ENCODE data around the gene PSMA5.

The PSMA5 gene

GRCh38 chr1:109373126-109373525 is 53.1 kb downstream of the PSMA5 start:
- Histone ChIP-seq H3K4me1 (ENCODE audit: control insufficient read depth, insufficient read depth, low read length) (peaks cover 73% of the 10 kb centered on the region), H3K9me3 (replicated peaks; ENCODE audit: low read length) (no peaks in the 10 kb centered on the region), H3K36me3 (ENCODE audit: insufficient read depth, low read length) (peaks cover 2% of the 10 kb centered on the region), H3K27me3 (ENCODE audit: control insufficient read depth, insufficient read depth, low read length) (no peaks in the 10 kb centered on the region), H3K9ac (ENCODE audit: low read depth, low read length) (no peak overlapping the region), H3K4me3 (ENCODE audit: low read length) (no peak overlapping the region), H3K4me2 (ENCODE audit: low read length) (no peak overlapping the region)

GRCh38 chr1:109372281-109372680 is 54.0 kb downstream of the PSMA5 start:
- Histone ChIP-seq H3K9ac (ENCODE audit: low read depth, low read length) (peak overlapping the region; percentile 85), H3K27me3 (ENCODE audit: control insufficient read depth, insufficient read depth, low read length) (no peaks in the 10 kb centered on the region), H3K4me3 (ENCODE audit: low read length) (no peak overlapping the region), H3K4me1 (ENCODE audit: control insufficient read depth, insufficient read depth, low read length) (peaks cover 64% of the 10 kb centered on the region), H3K36me3 (ENCODE audit: insufficient read depth, low read length) (peaks cover 6% of the 10 kb centered on the region), H3K9me3 (replicated peaks; ENCODE audit: low read length) (no peaks in the 10 kb centered on the region), H3K4me2 (ENCODE audit: low read length) (peak overlapping the region; percentile 81)

GRCh38 chr1:109371341-109371739 is 54.9 kb downstream of the PSMA5 start:
- peak overlapping the region; percentile 85 for H3K9ac ChIP-seq (ENCODE audit: low read depth, low read length)
- H3K9me3 ChIP-seq (replicated peaks; ENCODE audit: low read length) = no peaks in the 10 kb centered on the region
- H3K4me1 ChIP-seq (ENCODE audit: control insufficient read depth, insufficient read depth, low read length) = peaks cover 59% of the 10 kb centered on the region
- H3K4me2 ChIP-seq (ENCODE audit: low read length) = peak overlapping the region; percentile 81
- peaks cover 15% of the 10 kb centered on the region for H3K36me3 ChIP-seq (ENCODE audit: insufficient read depth, low read length)
- H3K4me3 ChIP-seq (ENCODE audit: low read length) = peak overlapping the region; percentile 57
- no peaks in the 10 kb centered on the region for H3K27me3 ChIP-seq (ENCODE audit: control insufficient read depth, insufficient read depth, low read length)

GRCh38 chr1:109370712-109371340 is 55.4 kb downstream of the PSMA5 start:
- peaks cover 57% of the 10 kb centered on the region for H3K4me1 ChIP-seq (ENCODE audit: control insufficient read depth, insufficient read depth, low read length)
- no peaks in the 10 kb centered on the region for H3K9me3 ChIP-seq (replicated peaks; ENCODE audit: low read length)
- H3K4me2 ChIP-seq (ENCODE audit: low read length) = peak overlapping the region; percentile 81
- peak overlapping the region; percentile 85 for H3K9ac ChIP-seq (ENCODE audit: low read depth, low read length)
- no peaks in the 10 kb centered on the region for H3K27me3 ChIP-seq (ENCODE audit: control insufficient read depth, insufficient read depth, low read length)
- H3K4me3 ChIP-seq (ENCODE audit: low read length) = peak overlapping the region; percentile 57
- H3K36me3 ChIP-seq (ENCODE audit: insufficient read depth, low read length) = peaks cover 18% of the 10 kb centered on the region

GRCh38 chr1:109369167-109369746 is 57.0 kb downstream of the PSMA5 start:
- H3K4me1 ChIP-seq (ENCODE audit: control insufficient read depth, insufficient read depth, low read length) = peaks cover 47% of the 10 kb centered on the region
- peak overlapping the region; percentile 85 for H3K9ac ChIP-seq (ENCODE audit: low read depth, low read length)
- peak overlapping the region; percentile 72 for H3K4me2 ChIP-seq (ENCODE audit: low read length)
- peaks cover 22% of the 10 kb centered on the region for H3K36me3 ChIP-seq (ENCODE audit: insufficient read depth, low read length)
- H3K9me3 ChIP-seq (replicated peaks; ENCODE audit: low read length) = no peaks in the 10 kb centered on the region
- H3K27me3 ChIP-seq (ENCODE audit: control insufficient read depth, insufficient read depth, low read length) = no peaks in the 10 kb centered on the region
- H3K4me3 ChIP-seq (ENCODE audit: low read length) = peak overlapping the region; percentile 27

- H3K4me2 ChIP-seq (ENCODE audit: low read length) = no peak overlapping the region
- H3K36me3 ChIP-seq (ENCODE audit: insufficient read depth, low read length) = peaks cover 22% of the 10 kb centered on the region
- no peaks in the 10 kb centered on the region for H3K9me3 ChIP-seq (replicated peaks; ENCODE audit: low read length)
- H3K9ac ChIP-seq (ENCODE audit: low read depth, low read length) = peak overlapping the region; percentile 85
- peaks cover 47% of the 10 kb centered on the region for H3K4me1 ChIP-seq (ENCODE audit: control insufficient read depth, insufficient read depth, low read length)
- H3K27me3 ChIP-seq (ENCODE audit: control insufficient read depth, insufficient read depth, low read length) = no peaks in the 10 kb centered on the region
- H3K4me3 ChIP-seq (ENCODE audit: low read length) = no peak overlapping the region
Observed at GRCh38 chr1:109368464-109368863, 57.8 kb downstream of the PSMA5 start.

GRCh38 chr1:109367626-109368025 is 58.6 kb downstream of the PSMA5 start:
- H3K36me3 ChIP-seq (ENCODE audit: insufficient read depth, low read length) = peaks cover 22% of the 10 kb centered on the region
- peaks cover 41% of the 10 kb centered on the region for H3K4me1 ChIP-seq (ENCODE audit: control insufficient read depth, insufficient read depth, low read length)
- H3K4me2 ChIP-seq (ENCODE audit: low read length) = no peak overlapping the region
- H3K9me3 ChIP-seq (replicated peaks; ENCODE audit: low read length) = no peaks in the 10 kb centered on the region
- no peak overlapping the region for H3K4me3 ChIP-seq (ENCODE audit: low read length)
- no peak overlapping the region for H3K9ac ChIP-seq (ENCODE audit: low read depth, low read length)
- no peaks in the 10 kb centered on the region for H3K27me3 ChIP-seq (ENCODE audit: control insufficient read depth, insufficient read depth, low read length)

- no peak overlapping the region for H3K9ac ChIP-seq (ENCODE audit: low read depth, low read length)
- H3K4me2 ChIP-seq (ENCODE audit: low read length) = no peak overlapping the region
- no peaks in the 10 kb centered on the region for H3K27me3 ChIP-seq (ENCODE audit: control insufficient read depth, insufficient read depth, low read length)
- peaks cover 22% of the 10 kb centered on the region for H3K36me3 ChIP-seq (ENCODE audit: insufficient read depth, low read length)
- H3K4me1 ChIP-seq (ENCODE audit: control insufficient read depth, insufficient read depth, low read length) = peaks cover 38% of the 10 kb centered on the region
- no peak overlapping the region for H3K4me3 ChIP-seq (ENCODE audit: low read length)
- no peaks in the 10 kb centered on the region for H3K9me3 ChIP-seq (replicated peaks; ENCODE audit: low read length)
Observed at GRCh38 chr1:109365642-109366204, 60.5 kb downstream of the PSMA5 start.

- H3K27me3 ChIP-seq (ENCODE audit: control insufficient read depth, insufficient read depth, low read length) = no peaks in the 10 kb centered on the region
- H3K4me1 ChIP-seq (ENCODE audit: control insufficient read depth, insufficient read depth, low read length) = peaks cover 15% of the 10 kb centered on the region
- H3K4me2 ChIP-seq (ENCODE audit: low read length) = peak overlapping the region; percentile 23
- H3K4me3 ChIP-seq (ENCODE audit: low read length) = no peak overlapping the region
- H3K36me3 ChIP-seq (ENCODE audit: insufficient read depth, low read length) = peaks cover 10% of the 10 kb centered on the region
- no peak overlapping the region for H3K9ac ChIP-seq (ENCODE audit: low read depth, low read length)
- no peaks in the 10 kb centered on the region for H3K9me3 ChIP-seq (replicated peaks; ENCODE audit: low read length)
Observed at GRCh38 chr1:109361649-109362048, 64.6 kb downstream of the PSMA5 start.

- H3K4me3 ChIP-seq (ENCODE audit: low read length) = no peak overlapping the region
- no peaks in the 10 kb centered on the region for H3K9me3 ChIP-seq (replicated peaks; ENCODE audit: low read length)
- no peaks in the 10 kb centered on the region for H3K27me3 ChIP-seq (ENCODE audit: control insufficient read depth, insufficient read depth, low read length)
- peaks cover 15% of the 10 kb centered on the region for H3K4me1 ChIP-seq (ENCODE audit: control insufficient read depth, insufficient read depth, low read length)
- H3K36me3 ChIP-seq (ENCODE audit: insufficient read depth, low read length) = peaks cover 6% of the 10 kb centered on the region
- no peak overlapping the region for H3K9ac ChIP-seq (ENCODE audit: low read depth, low read length)
- H3K4me2 ChIP-seq (ENCODE audit: low read length) = no peak overlapping the region
Observed at GRCh38 chr1:109361069-109361468, 65.2 kb downstream of the PSMA5 start.

GRCh38 chr1:109357616-109358015 is 68.6 kb downstream of the PSMA5 start:
- Histone ChIP-seq H3K36me3 (ENCODE audit: insufficient read depth, low read length) (peaks cover 5% of the 10 kb centered on the region), H3K9ac (ENCODE audit: low read depth, low read length) (no peak overlapping the region), H3K27me3 (ENCODE audit: control insufficient read depth, insufficient read depth, low read length) (no peaks in the 10 kb centered on the region), H3K9me3 (replicated peaks; ENCODE audit: low read length) (no peaks in the 10 kb centered on the region), H3K4me1 (ENCODE audit: control insufficient read depth, insufficient read depth, low read length) (peaks cover 15% of the 10 kb centered on the region), H3K4me3 (ENCODE audit: low read length) (no peak overlapping the region), H3K4me2 (ENCODE audit: low read length) (no peak overlapping the region)

GRCh38 chr1:109356915-109357314 is 69.3 kb downstream of the PSMA5 start:
- H3K9ac ChIP-seq (ENCODE audit: low read depth, low read length) = no peak overlapping the region
- H3K9me3 ChIP-seq (replicated peaks; ENCODE audit: low read length) = no peaks in the 10 kb centered on the region
- no peak overlapping the region for H3K4me2 ChIP-seq (ENCODE audit: low read length)
- peaks cover 10% of the 10 kb centered on the region for H3K4me1 ChIP-seq (ENCODE audit: control insufficient read depth, insufficient read depth, low read length)
- no peak overlapping the region for H3K4me3 ChIP-seq (ENCODE audit: low read length)
- no peaks in the 10 kb centered on the region for H3K27me3 ChIP-seq (ENCODE audit: control insufficient read depth, insufficient read depth, low read length)
- H3K36me3 ChIP-seq (ENCODE audit: insufficient read depth, low read length) = peaks cover 5% of the 10 kb centered on the region

Measured in skeletal muscle satellite cell (primary cell).